HFF-Myc (cell line): ENCODE data around the gene REST.
"Not testable (repeated sequence)": the region's sequence is repeated elsewhere in the genome, so short reads cannot be mapped to it uniquely, and the experiment has no call there.

ENCODE experiments used
- DNase-seq: peaks from one replicate; pipeline ENCODE4 v3.0.0-alpha.2; 2011; ENCODE audit warnings: low read depth; ENCODE audit errors: extremely low read depth
- H3K4me3 ChIP-seq: replicated peaks from 2 replicates; pipeline ENCODE4 v1.5.1; 2011; ENCODE audit warnings: low read depth, mild to moderate bottlenecking, control low read depth, low read length
- CTCF ChIP-seq: IDR thresholded peaks from 2 replicates; pipeline ENCODE4 v1.5.1; 2012; ENCODE audit warnings: mild to moderate bottlenecking, low read depth, low read length, control low read depth; ENCODE audit errors: missing control alignments

REST gene

GRCh38 chr4:56892691-56893090 lies 15.0 kb upstream of the REST start:
- no peak overlapping the region for H3K4me3 ChIP-seq
- no peak for TF ChIP-seq CTCF
- DNase-seq, result no peak

- H3K4me3 ChIP-seq, DNase-seq: not testable (repeated sequence)
These were observed 9.9 kb upstream of the REST start for GRCh38 chr4:56897842-56898241.

GRCh38 chr4:56900186-56900585 lies 7.5 kb upstream of the REST start:
- DNase-seq, H3K4me3 ChIP-seq: not testable (repeated sequence)

- no peak for TF ChIP-seq CTCF
- H3K4me3 ChIP-seq, result no peak overlapping the region
- no peak for DNase-seq
These were observed 5.0 kb upstream of the REST start for GRCh38 chr4:56902703-56903102.

GRCh38 chr4:56905796-56906195 lies 1.9 kb upstream of the REST start:
- no peak for TF ChIP-seq CTCF
- DNase-seq, result no peak
- no peak overlapping the region for H3K4me3 ChIP-seq

GRCh38 chr4:56906489-56907393 lies 959 bp upstream of the REST start:
- DNase-seq, result no peak
- TF ChIP-seq CTCF, result no peak
- H3K4me3 ChIP-seq, result peak overlapping the region; percentile 86

GRCh38 chr4:56908206-56909085 lies 746 bp downstream of the REST start:
- peak overlapping the region; percentile 86 for H3K4me3 ChIP-seq
- DNase-seq, result no peak
- TF ChIP-seq CTCF, result no peak
